ENCODE measurements around the gene TINCR. TPM values are rescaled to one million over a fixed set of nuclear protein-coding genes. Genes with fewer than 3 reads are reported as not detected.
"Not testable (repeated sequence)": the region's sequence is repeated elsewhere in the genome, so short reads cannot be mapped to it uniquely, and the experiment has no call there.

The TINCR gene
- total RNA-seq, 2 experiments from 2014 or later = 0.38 to 0.53 TPM

DNA sequence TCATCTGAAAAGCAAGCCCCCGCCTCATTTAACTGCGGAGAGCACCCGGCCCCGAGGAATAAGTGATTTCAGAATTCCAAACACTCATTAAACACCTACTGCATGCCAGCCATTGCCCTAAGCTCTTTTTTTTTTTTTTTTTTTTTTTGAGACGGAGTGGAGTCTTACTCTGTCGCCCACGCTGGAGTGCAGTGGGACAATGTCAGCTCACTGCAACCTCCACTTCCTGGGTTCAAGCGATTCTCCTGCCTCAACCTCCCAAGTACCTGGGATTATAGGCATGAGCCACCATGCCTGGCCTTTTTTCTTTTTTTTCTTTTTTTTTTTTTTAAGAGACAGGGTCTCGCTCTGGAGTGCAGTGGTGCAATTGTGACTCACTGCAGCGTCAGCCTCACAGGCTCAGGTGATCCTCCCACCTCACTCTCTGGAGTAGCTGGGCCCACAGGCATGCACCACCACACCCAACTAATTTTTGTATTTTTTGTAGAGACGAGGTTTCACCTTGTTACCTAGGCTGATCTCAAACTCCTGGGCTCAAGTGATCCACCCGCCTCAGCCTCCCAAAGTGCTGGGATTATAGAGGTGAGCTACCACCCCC is 30.7 kb downstream of the TINCR start:
- not testable (repeated sequence) for DNase-seq

DNA sequence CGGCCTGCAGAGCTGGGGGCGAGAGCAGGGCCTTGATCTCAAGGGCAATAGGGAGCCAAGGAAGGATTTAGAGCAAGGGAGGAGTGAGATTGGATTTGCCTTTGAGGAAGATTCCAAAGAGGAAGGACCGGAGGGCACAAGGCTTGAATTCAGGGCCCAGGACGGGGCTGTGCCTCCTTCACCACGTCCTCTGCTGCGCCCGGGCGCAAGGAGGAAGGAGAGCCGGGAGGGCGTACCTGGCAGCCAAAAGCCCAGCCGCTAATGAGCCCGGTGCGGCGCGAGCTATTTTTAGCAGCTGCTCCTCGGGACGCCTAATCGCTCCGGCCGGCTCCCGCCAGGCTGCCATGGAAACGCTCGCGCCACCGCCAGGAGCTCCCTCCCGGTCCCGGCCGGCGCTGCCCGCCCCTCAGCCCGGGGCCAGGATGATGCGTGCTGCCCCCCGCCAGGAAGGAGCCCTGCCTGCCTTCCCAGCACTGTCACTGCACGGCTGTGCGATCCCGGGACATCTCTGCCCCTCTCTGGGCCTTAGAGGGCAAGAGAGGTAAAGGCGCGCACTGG is 31.3 kb downstream of the TINCR start:
- Mint-ChIP-seq H3K27me3 (peaks cover 4% of the 10 kb centered on the region), H3K4me3 (no peak overlapping the region), H3K36me3 (ENCODE audit: low read depth) (peaks cover 4% of the 10 kb centered on the region), H3K27ac (no peak overlapping the region), H3K9me3 (peaks cover 18% of the 10 kb centered on the region), H3K4me1 (no peaks in the 10 kb centered on the region)
- ChIA-PET CTCF (no interaction called here), POLR2A (no interaction called here)
- DNase-seq = no peak

More for the DNA sequence above, 30.7 kb downstream of the TINCR start:
- H3K4me1 Mint-ChIP-seq; H3K4me3 Mint-ChIP-seq; CTCF ChIA-PET; POLR2A ChIA-PET; H3K27ac Mint-ChIP-seq; H3K27me3 Mint-ChIP-seq; H3K36me3 Mint-ChIP-seq (ENCODE audit: low read depth): not testable (repeated sequence)
- peaks cover 18% of the 10 kb centered on the region for H3K9me3 Mint-ChIP-seq

DNA sequence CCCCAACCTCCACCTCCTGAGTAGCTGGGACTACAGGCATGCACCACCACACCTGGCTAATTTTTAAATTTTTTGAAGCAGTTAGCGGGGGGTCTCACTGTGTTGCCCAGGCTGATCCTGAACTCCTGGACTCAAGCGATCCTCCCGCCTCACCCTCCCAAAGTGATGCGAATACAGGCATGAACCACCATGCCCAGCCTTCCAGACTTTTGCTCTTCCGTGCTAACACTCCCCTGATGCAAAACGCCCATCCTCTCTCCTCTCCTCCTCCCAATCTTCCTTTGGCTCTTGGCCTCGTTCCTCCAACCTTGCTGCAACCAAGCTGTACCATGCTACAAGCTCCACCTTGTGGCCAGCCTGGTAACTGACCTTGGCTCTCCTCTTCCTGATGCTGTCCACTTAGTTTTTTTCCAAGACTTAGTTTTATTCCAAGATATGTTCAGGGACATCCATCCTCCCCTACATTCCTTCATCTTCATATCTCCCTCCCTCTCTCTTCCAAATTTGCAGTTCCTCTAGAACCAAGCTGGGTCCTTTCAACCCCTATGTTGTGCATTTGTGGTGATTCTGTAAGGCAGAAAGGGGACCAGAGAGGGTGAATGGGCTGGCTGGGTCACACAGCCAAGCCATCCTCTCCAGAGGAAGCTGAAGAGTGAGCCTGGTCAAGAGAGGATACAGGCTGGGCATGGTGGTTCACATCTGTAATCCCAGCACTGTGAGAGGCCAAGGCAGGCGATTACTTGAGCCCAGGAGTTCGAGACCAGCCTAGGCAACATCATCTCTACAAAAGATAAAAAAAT is 32.8 kb downstream of the TINCR start:
- Mint-ChIP-seq H3K27me3 (peaks cover 4% of the 10 kb centered on the region), H3K4me1 (no peaks in the 10 kb centered on the region), H3K4me3 (no peak overlapping the region), H3K9me3 (peaks cover 18% of the 10 kb centered on the region), H3K36me3 (ENCODE audit: low read depth) (peaks cover 4% of the 10 kb centered on the region), H3K27ac (no peak overlapping the region)
- CTCF ChIA-PET = interaction anchor here (0.7 kb wide), 1 partner anchor 186 kb away, joined by 3 read pairs; no protein-coding TSS in a partner anchor
- no peak for DNase-seq
- POLR2A ChIA-PET = no interaction called here

DNA sequence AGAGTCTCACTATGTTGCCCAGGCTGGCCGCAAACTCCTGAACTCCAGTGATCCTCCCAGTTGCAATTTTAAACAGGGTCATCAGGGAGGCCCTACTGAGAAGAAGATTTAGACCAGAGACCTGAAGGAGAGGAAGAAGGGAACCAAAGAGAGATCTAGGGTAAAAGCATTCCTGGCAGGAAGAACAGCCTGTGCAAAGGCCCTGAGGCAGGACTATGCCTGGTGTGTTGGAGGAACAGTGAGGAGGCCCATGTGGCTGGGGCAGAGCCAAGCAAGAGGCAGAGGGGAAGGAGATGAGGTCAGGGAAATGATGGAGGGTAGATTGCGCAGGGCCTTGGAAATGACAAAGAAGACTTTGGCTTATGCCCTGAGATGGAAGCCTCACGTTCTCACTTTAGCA is 34.5 kb downstream of the TINCR start:
- H3K27me3 Mint-ChIP-seq = peaks cover 4% of the 10 kb centered on the region
- no peak for DNase-seq
- H3K36me3 Mint-ChIP-seq (ENCODE audit: low read depth) = peaks cover 4% of the 10 kb centered on the region
- peaks cover 18% of the 10 kb centered on the region for H3K9me3 Mint-ChIP-seq
- POLR2A ChIA-PET = no interaction called here
- H3K4me3 Mint-ChIP-seq = no peak overlapping the region
- H3K4me1 Mint-ChIP-seq = no peaks in the 10 kb centered on the region
- H3K27ac Mint-ChIP-seq = no peak overlapping the region
- CTCF ChIA-PET = no interaction called here

DNA sequence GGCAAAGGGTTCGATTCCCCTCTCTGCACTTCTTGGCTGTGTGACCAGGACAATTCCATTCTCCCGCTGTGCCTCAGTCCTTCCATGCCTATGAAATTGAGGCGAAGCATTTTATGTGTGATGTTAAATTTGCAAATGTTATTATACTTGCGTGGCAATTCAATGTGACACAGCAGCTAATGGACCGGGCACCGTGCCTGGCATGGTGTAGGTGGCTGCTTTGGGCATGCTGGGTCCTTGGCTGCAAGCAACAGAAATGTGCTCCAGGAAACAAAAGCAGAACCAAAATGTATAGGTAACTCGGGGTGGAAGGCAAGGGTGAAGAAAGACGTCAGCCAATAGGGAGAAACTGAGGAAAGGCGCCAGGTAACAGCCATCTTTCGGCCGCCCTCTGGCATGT is 37.1 kb downstream of the TINCR start:
- Mint-ChIP-seq H3K27me3 (no peaks in the 10 kb centered on the region), H3K4me3 (no peak overlapping the region), H3K36me3 (ENCODE audit: low read depth) (peaks cover 4% of the 10 kb centered on the region), H3K4me1 (no peaks in the 10 kb centered on the region), H3K9me3 (peaks cover 14% of the 10 kb centered on the region), H3K27ac (no peak overlapping the region)
- POLR2A ChIA-PET = no interaction called here
- DNase-seq = no peak
- CTCF ChIA-PET = no interaction called here

DNA sequence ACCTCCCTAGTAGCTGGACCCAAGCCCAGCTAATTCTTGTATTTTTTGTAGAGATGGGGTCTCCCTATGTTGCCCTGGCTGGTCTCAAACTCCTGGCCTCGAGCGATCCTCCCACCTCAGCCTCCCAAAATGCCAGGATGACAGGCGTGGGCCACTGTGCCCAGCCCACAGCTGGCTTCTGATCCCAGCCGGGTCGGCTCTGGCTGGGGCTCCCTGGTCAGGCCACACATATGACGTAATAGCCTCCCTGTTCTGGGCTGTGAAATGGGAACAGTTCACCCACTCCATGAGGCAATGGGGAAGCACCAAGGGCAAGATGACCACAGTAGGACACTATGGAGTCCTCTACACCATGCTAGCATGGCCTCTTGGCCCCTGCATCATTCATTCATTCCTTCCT is 41.1 kb downstream of the TINCR start:
- no peaks in the 10 kb centered on the region for H3K27me3 Mint-ChIP-seq
- H3K4me3 Mint-ChIP-seq = no peak overlapping the region
- no peak overlapping the region for H3K27ac Mint-ChIP-seq
- no peak for DNase-seq
- H3K9me3 Mint-ChIP-seq = no peaks in the 10 kb centered on the region
- CTCF ChIA-PET = no interaction called here
- POLR2A ChIA-PET = no interaction called here
- no peaks in the 10 kb centered on the region for H3K36me3 Mint-ChIP-seq (ENCODE audit: low read depth)
- no peaks in the 10 kb centered on the region for H3K4me1 Mint-ChIP-seq

DNA sequence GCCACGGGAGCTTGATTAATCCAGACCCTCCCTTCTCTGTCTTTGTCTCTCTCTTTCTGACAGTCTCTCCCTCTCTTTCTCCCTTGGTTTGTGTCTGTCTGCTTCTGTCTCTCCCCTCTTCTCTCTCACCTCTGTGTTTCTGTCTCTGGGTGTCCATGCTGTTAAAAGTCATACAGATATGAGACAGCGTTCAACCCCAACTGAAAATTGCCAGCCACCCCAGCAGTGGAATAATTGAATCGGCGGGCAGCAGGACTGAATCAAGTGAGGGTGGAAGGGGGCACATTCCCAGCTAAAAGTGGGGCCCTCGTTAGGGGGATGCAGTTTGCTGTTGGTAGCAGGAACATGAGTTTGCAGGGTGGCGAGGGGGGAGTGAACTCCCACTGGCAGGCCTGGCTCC is 43.7 kb downstream of the TINCR start:
- H3K36me3 Mint-ChIP-seq (ENCODE audit: low read depth) = no peaks in the 10 kb centered on the region
- POLR2A ChIA-PET = no interaction called here
- H3K9me3 Mint-ChIP-seq = peaks cover 3% of the 10 kb centered on the region
- no peaks in the 10 kb centered on the region for H3K27me3 Mint-ChIP-seq
- CTCF ChIA-PET = no interaction called here
- no peak overlapping the region for H3K4me3 Mint-ChIP-seq
- no peaks in the 10 kb centered on the region for H3K4me1 Mint-ChIP-seq
- H3K27ac Mint-ChIP-seq = no peak overlapping the region
- DNase-seq = no peak

DNA sequence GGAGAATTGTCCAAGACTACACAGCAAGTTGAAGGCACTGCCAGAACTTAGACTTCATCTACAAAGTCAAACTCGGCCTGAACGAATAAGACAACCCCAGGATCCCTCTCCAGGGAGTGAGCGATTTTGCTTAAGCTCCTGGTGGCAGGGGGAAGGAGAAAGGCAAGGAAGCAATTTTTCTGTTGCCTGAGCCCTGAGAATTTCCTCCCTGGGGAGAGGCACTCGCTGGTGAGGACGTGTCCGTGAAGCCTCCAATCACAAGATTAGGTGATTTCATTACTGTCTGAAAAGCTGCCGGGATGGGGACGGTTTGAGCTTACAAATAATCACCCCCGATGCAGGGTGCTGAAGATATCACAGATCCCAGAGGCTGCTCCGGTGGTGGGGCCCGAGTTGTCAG is 45.6 kb downstream of the TINCR start:
- no peaks in the 10 kb centered on the region for H3K36me3 Mint-ChIP-seq (ENCODE audit: low read depth)
- POLR2A ChIA-PET = no interaction called here
- CTCF ChIA-PET = no interaction called here

DNA sequence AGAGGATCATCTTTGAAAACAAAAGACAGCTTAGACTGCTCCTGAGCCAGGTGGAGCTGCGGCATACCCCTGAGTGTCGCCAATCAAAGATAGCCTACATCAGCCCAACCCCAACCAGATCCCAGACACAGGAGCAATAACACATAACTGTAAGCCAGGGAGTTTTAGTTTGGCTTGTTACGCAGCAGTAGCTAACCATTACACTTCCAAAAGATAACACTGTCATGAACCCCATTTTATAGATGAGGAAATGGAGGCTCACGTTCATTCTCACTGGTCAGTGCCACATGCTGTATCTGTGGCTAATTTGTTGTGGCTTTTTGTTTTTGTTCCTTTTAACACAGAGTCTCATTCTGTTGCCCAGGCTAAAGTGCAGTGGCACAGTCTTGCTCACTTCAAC is 47.3 kb downstream of the TINCR start:
- Mint-ChIP-seq H3K27me3 (no peaks in the 10 kb centered on the region), H3K36me3 (ENCODE audit: low read depth) (no peaks in the 10 kb centered on the region), H3K9me3 (peaks cover 16% of the 10 kb centered on the region), H3K4me1 (no peaks in the 10 kb centered on the region), H3K27ac (no peak overlapping the region), H3K4me3 (no peak overlapping the region)
- ChIA-PET POLR2A (no interaction called here), CTCF (no interaction called here)
- DNase-seq = no peak

More for the DNA sequence above, 45.6 kb downstream of the TINCR start:
- H3K27ac Mint-ChIP-seq = no peak overlapping the region
- no peak for DNase-seq
- H3K4me3 Mint-ChIP-seq = no peak overlapping the region
- no peaks in the 10 kb centered on the region for H3K4me1 Mint-ChIP-seq
- peaks cover 7% of the 10 kb centered on the region for H3K9me3 Mint-ChIP-seq
- no peaks in the 10 kb centered on the region for H3K27me3 Mint-ChIP-seq

DNA sequence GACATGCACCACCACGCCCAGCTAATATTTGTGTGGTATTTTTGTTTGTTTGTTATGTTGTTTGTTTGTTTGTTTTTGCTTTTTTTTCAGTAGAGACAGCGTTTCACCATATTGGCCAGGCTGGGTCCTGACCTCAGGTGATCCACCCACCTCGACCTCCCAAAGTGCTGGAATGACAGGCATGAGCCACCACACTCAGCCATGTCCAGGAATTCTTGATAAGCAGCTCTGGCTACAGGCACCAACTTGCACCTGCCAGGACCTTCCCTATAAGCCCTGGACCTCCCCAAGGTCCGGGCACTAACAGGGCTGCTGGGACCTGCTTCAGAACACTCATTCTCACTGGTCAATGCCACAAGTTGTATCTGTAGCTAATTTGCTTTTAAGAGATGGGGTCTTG is 48.7 kb downstream of the TINCR start:
- H3K9me3 Mint-ChIP-seq = peaks cover 17% of the 10 kb centered on the region
- POLR2A ChIA-PET = no interaction called here
- H3K27me3 Mint-ChIP-seq = no peaks in the 10 kb centered on the region
- no peak for DNase-seq
- CTCF ChIA-PET = no interaction called here
- H3K36me3 Mint-ChIP-seq (ENCODE audit: low read depth) = no peaks in the 10 kb centered on the region
- H3K4me3 Mint-ChIP-seq = no peak overlapping the region
- no peak overlapping the region for H3K27ac Mint-ChIP-seq
- H3K4me1 Mint-ChIP-seq = no peaks in the 10 kb centered on the region

DNA sequence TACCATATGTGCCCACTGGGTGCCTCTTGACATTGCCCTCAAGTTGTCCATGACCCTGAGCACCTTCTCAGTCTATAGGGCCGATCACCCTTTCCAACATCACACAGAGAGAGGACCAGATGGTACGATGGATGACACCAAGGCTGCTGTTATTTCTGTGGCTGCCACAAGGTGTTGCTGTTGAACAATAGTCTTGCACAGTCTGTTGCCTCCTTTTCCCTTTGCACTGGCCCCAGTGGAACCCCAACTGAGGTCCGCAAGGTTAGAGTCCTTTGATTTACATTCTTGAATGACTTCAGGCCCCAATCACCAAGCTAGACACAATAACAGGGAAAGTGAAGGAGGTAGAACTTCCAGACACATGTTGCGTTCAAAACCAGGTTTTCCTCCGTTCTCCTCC is 52.0 kb downstream of the TINCR start:
- Mint-ChIP-seq H3K4me3 (no peak overlapping the region), H3K9me3 (peaks cover 21% of the 10 kb centered on the region), H3K27ac (no peak overlapping the region), H3K36me3 (ENCODE audit: low read depth) (no peaks in the 10 kb centered on the region), H3K27me3 (no peaks in the 10 kb centered on the region), H3K4me1 (no peaks in the 10 kb centered on the region)
- POLR2A ChIA-PET = no interaction called here
- DNase-seq = no peak
- CTCF ChIA-PET = no interaction called here

DNA sequence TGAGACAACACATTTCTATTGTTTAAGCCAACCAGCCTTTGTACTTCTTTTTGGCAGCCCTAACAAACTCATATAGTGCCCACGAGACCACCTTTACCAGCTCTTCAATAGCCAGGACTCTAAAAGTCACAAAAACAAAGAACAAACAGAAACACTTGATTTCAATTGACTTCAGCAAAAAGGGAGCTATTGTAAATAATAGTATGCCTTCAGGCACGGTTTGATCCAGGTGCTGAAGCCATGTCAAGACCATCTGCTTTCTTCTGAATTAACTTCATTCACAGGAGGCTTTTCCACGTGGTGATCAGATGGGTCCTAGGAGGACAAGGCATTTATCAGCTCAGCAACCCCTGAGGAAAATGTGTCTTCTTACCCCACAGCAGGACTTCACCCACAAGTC is 53.8 kb downstream of the TINCR start:
- H3K36me3 Mint-ChIP-seq (ENCODE audit: low read depth) = no peaks in the 10 kb centered on the region
- DNase-seq = no peak
- no peaks in the 10 kb centered on the region for H3K27me3 Mint-ChIP-seq
- POLR2A ChIA-PET = no interaction called here
- no peak overlapping the region for H3K27ac Mint-ChIP-seq
- CTCF ChIA-PET = no interaction called here
- H3K4me3 Mint-ChIP-seq = no peak overlapping the region
- H3K9me3 Mint-ChIP-seq = peaks cover 17% of the 10 kb centered on the region
- no peaks in the 10 kb centered on the region for H3K4me1 Mint-ChIP-seq

DNA sequence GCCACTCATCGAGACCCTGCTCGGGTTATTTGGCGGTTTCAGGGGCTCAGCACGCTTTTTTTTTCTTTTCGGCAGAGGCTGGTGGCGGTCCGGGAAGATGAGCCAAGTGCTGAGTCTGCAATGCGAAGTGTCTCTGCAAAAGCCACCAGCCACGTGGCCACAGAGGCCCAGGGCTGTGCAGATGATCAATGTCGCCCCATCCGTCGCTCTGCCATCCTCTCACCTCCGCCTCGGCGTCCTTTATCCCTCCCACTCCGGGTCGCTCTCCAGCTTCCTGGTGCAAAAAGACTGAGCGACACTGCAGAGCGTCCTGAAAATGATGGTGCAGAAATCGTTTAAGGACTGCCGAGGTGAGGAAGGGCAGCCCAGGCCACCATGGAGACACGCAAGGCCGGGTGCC is 55.0 kb downstream of the TINCR start:
- Mint-ChIP-seq H3K4me1 (no peaks in the 10 kb centered on the region), H3K36me3 (ENCODE audit: low read depth) (no peaks in the 10 kb centered on the region), H3K9me3 (peaks cover 16% of the 10 kb centered on the region), H3K27ac (no peak overlapping the region), H3K4me3 (no peak overlapping the region), H3K27me3 (no peaks in the 10 kb centered on the region)
- DNase-seq = no peak
- ChIA-PET POLR2A (no interaction called here), CTCF (no interaction called here)

Measured in activated CD4-positive, alpha-beta memory T cell treated with anti-CD3 and anti-CD28 coated beads, Interleukin-2, amount 10 ng/mL, durations not matched to agents 7 days and 5 days (primary cell).